ENCODE results near the gene ZNF408.

Gene ZNF408

GRCh38 chr11:46676436-46677158, 24.2 kb upstream of the ZNF408 start:
- DNase-seq, result no peak

- no peak for DNase-seq
Measured at GRCh38 chr11:46677169-46677568, 23.7 kb upstream of the ZNF408 start.

GRCh38 chr11:46677991-46678740, 22.7 kb upstream of the ZNF408 start:
- DNase-seq, result no peak

GRCh38 chr11:46678741-46679130, 22.1 kb upstream of the ZNF408 start:
- DNase-seq, result no peak

- no peak for DNase-seq
Measured at GRCh38 chr11:46679241-46680163, 21.3 kb upstream of the ZNF408 start.

- DNase-seq, result no peak
Measured at GRCh38 chr11:46680164-46680760, 20.6 kb upstream of the ZNF408 start.

- DNase-seq, result no peak
Measured at GRCh38 chr11:46680815-46681214, 20.0 kb upstream of the ZNF408 start.

- DNase-seq, result no peak
Measured at GRCh38 chr11:46681814-46682213, 19.0 kb upstream of the ZNF408 start.

- DNase-seq, result no peak
Measured at GRCh38 chr11:46682773-46683752, 17.8 kb upstream of the ZNF408 start.

GRCh38 chr11:46684367-46684766, 16.5 kb upstream of the ZNF408 start:
- DNase-seq, result no peak

GRCh38 chr11:46686886-46687795, 13.7 kb upstream of the ZNF408 start:
- DNase-seq, result no peak

GRCh38 chr11:46690702-46691101, 10.1 kb upstream of the ZNF408 start:
- no peak for DNase-seq

- DNase-seq, result no peak
Measured at GRCh38 chr11:46692450-46692849, 8.4 kb upstream of the ZNF408 start.

GRCh38 chr11:46693597-46694012, 7.2 kb upstream of the ZNF408 start:
- no peak for DNase-seq

- DNase-seq, result no peak
Measured at GRCh38 chr11:46694072-46694471, 6.8 kb upstream of the ZNF408 start.

GRCh38 chr11:46694607-46695006, 6.2 kb upstream of the ZNF408 start:
- no peak for DNase-seq

- DNase-seq, result no peak
Measured at GRCh38 chr11:46695345-46696211, 5.3 kb upstream of the ZNF408 start.

GRCh38 chr11:46696212-46696558, 4.6 kb upstream of the ZNF408 start:
- DNase-seq, result no peak

- no peak for DNase-seq
Measured at GRCh38 chr11:46697303-46697702, 3.5 kb upstream of the ZNF408 start.

GRCh38 chr11:46697723-46698122, 3.1 kb upstream of the ZNF408 start:
- no peak for DNase-seq
